Fibroblast of lung (primary cell): Measurements from ENCODE around the gene AKAP9. TPM values are rescaled to one million over a fixed set of nuclear protein-coding genes. Genes with fewer than 3 reads are reported as not detected.

Source experiments
- DNase-seq, 2 donors: peaks; one replicate each; pipeline versions ENCODE4 v3.0.0 to v3.0.0-alpha.2; 2010; ENCODE audit warnings: low read depth in 2 of 2
- H2AFZ ChIP-seq: 2 replicates; pipeline ENCODE4 v1.5.1; 2012; ENCODE audit warnings: low read length, control low read depth, inconsistent platforms
- H3K27ac ChIP-seq: 2 replicates; pipeline ENCODE4 v1.5.1; 2011; ENCODE audit warnings: low read length, control low read depth; ENCODE audit not compliant: insufficient read depth
- H3K27me3 ChIP-seq: 2 replicates; pipeline ENCODE4 v1.5.1; 2011; ENCODE audit warnings: mild to moderate bottlenecking, low read length; ENCODE audit not compliant: control insufficient read depth, insufficient read depth
- H3K36me3 ChIP-seq: 2 replicates; pipeline ENCODE4 v1.5.1; 2011; ENCODE audit warnings: low read length; ENCODE audit not compliant: control insufficient read depth, insufficient read depth
- H3K4me1 ChIP-seq: 2 replicates; pipeline ENCODE4 v1.5.1; 2011; ENCODE audit warnings: low read length; ENCODE audit not compliant: control insufficient read depth, insufficient read depth; ENCODE audit errors: extremely low read depth
- H3K4me2 ChIP-seq: 2 replicates; pipeline ENCODE4 v1.5.1; 2011; ENCODE audit warnings: low read length, control low read depth; ENCODE audit not compliant: insufficient read depth; ENCODE audit errors: extremely low read depth
- H3K4me3 ChIP-seq, 4 experiments: fragments of 200-600 bp in 1 of 4; sonication (generic) in 1 of 4; replicated peaks in 1 of 4; 2 replicates each; pipeline ENCODE4 v1.5.1; 2011 to 2016; ENCODE audit warnings: low read length in 4 of 4, low read depth in 3 of 4, mild to moderate bottlenecking in 3 of 4, control low read depth in 2 of 4, inconsistent platforms in 1 of 4, mixed read lengths in 1 of 4; ENCODE audit not compliant: insufficient read depth in 1 of 4; ENCODE audit errors: control extremely low read depth in 1 of 4
- H3K79me2 ChIP-seq: 2 replicates; pipeline ENCODE4 v1.5.1; 2012; ENCODE audit warnings: mild to moderate bottlenecking, low read length, inconsistent platforms; ENCODE audit not compliant: control insufficient read depth, insufficient read depth
- H3K9ac ChIP-seq: 2 replicates; pipeline ENCODE4 v1.5.1; 2011; ENCODE audit warnings: mild to moderate bottlenecking, low read length, control low read depth; ENCODE audit not compliant: insufficient read depth
- H3K9me3 ChIP-seq: 2 replicates; pipeline ENCODE4 v1.5.1; 2012; ENCODE audit warnings: low read depth, low read length; ENCODE audit not compliant: control insufficient read depth, insufficient read depth
- H4K20me1 ChIP-seq: 2 replicates; pipeline ENCODE4 v1.5.1; 2011; ENCODE audit warnings: low read length; ENCODE audit not compliant: control insufficient read depth, insufficient read depth; ENCODE audit errors: extremely low read depth
- EZH2 ChIP-seq: IDR thresholded peaks from 2 replicates; pipeline ENCODE4 v1.5.1; 2012; ENCODE audit warnings: low read length, control low read depth, mild to moderate bottlenecking; ENCODE audit errors: missing control alignments
- polyA plus RNA-seq, 2 donors: library from polyadenylated mRNA; depleted of rRNA in 1 of 2; stranded (reverse) in 1 of 2; unstranded in 1 of 2; fragments of >200 nt; gene quantifications; 2 replicates each; pipeline ENCODE4 v1.2.1, GENCODE V29; 2011 to 2012; ENCODE audit warnings: missing spikeins in 1 of 2
- total RNA-seq: library from RNA; depleted of rRNA; stranded (reverse); fragments of >200 nt; gene quantifications from 2 replicates; pipeline ENCODE4 v1.2.1, GENCODE V29; 2014
- TF ChIP-seq, protein P1 (sequence below), 2 donors: IDR thresholded peaks in 1 of 2; conservative IDR thresholded peaks in 1 of 2; 1 replicate in 1 of 2; 2 replicates in 1 of 2; pipeline ENCODE4 v1.5.1; 2011 to 2012; ENCODE audit warnings: low read length in 2 of 2, control low read depth in 1 of 2, inconsistent platforms in 1 of 2, low read depth in 1 of 2, mild to moderate bottlenecking in 1 of 2

The AKAP9 gene
- total and polyA plus RNA-seq, 2 donors (not counting 1 experiment from before 2014, with no cell fraction given), result 16.6 to 46.6 TPM

- H3K27me3 ChIP-seq, result no peaks in the 10 kb centered on the region
- H3K4me2 ChIP-seq, result peak overlapping the region; percentile 81
- no peak overlapping the region for H3K9ac ChIP-seq
- H3K79me2 ChIP-seq, result peaks cover 45% of the 10 kb centered on the region
- peak overlapping the region; percentile 77 to 96 (median 86) for H3K4me3 ChIP-seq
- H4K20me1 ChIP-seq, result no peaks in the 10 kb centered on the region
- no peak for DNase-seq
- peaks cover 9% of the 10 kb centered on the region for H3K36me3 ChIP-seq
- TF ChIP-seq, protein P1, sequence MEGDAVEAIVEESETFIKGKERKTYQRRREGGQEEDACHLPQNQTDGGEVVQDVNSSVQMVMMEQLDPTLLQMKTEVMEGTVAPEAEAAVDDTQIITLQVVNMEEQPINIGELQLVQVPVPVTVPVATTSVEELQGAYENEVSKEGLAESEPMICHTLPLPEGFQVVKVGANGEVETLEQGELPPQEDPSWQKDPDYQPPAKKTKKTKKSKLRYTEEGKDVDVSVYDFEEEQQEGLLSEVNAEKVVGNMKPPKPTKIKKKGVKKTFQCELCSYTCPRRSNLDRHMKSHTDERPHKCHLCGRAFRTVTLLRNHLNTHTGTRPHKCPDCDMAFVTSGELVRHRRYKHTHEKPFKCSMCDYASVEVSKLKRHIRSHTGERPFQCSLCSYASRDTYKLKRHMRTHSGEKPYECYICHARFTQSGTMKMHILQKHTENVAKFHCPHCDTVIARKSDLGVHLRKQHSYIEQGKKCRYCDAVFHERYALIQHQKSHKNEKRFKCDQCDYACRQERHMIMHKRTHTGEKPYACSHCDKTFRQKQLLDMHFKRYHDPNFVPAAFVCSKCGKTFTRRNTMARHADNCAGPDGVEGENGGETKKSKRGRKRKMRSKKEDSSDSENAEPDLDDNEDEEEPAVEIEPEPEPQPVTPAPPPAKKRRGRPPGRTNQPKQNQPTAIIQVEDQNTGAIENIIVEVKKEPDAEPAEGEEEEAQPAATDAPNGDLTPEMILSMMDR (conservative IDR thresholded peaks at IDR 0.05 in 1 of 2, IDR thresholded peaks at IDR 0.05 in 1 of 2; ENCODE audit: low read depth in 1 of 2, low read length in 2 of 2), result no peak
- no peak for TF ChIP-seq EZH2
- H2AFZ ChIP-seq, result no peak overlapping the region
- H3K9me3 ChIP-seq, result no peaks in the 10 kb centered on the region
- no peak overlapping the region for H3K27ac ChIP-seq
- peaks cover 5% of the 10 kb centered on the region for H3K4me1 ChIP-seq
Measured at GRCh38 chr7:92131764-92132330, 191.2 kb downstream of the AKAP9 start.

GRCh38 chr7:92133133-92133736 is 192.6 kb downstream of the AKAP9 start:
- Histone ChIP-seq H3K4me1 (peaks cover 5% of the 10 kb centered on the region), H3K36me3 (peaks cover 6% of the 10 kb centered on the region), H3K9me3 (no peaks in the 10 kb centered on the region), H3K79me2 (peaks cover 45% of the 10 kb centered on the region), H3K27ac (peak overlapping the region; percentile 95), H4K20me1 (no peaks in the 10 kb centered on the region), H3K27me3 (no peaks in the 10 kb centered on the region), H3K9ac (peak overlapping the region; percentile 95), H3K4me2 (peak overlapping the region; percentile 81), H3K4me3 (peak overlapping the region; percentile 77 to 96 (median 86)), H2AFZ (peak overlapping the region; percentile 90)
- DNase-seq, result peak; percentile 27 to 46
- TF ChIP-seq EZH2, result no peak
- TF ChIP-seq, protein P1 (conservative IDR thresholded peaks at IDR 0.05 in 1 of 2, IDR thresholded peaks at IDR 0.05 in 1 of 2; ENCODE audit: low read depth in 1 of 2, low read length in 2 of 2), result no peak

DNA sequence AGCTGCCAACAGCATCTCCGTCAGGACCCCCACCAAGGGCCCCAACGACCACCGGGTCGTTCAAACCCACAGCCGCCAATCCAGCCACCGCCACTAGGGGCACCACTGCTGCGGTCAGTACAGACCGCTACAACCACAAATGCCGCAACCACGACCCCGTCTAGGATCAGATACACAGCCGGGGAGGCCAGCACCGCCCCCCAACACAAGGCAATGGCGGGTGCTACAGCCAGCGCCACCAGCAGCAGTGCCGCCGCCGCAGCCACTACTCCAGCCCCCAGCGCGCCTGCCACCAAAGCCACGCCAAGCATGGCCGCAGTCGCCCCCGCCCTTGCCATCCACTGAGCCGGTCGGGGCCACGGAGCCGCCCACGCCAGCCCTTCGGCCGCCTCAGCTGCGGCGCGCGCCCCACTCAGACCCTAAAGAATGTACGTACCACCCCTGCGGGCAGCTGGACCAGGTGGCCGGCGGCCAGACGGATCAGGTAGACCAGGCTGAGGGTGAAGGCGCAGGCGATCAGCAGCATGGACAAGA is 193.1 kb downstream of the AKAP9 start:
- Histone ChIP-seq H3K4me3 (peak overlapping the region; percentile 77 to 96 (median 86)), H2AFZ (peak overlapping the region; percentile 90), H3K4me2 (peak overlapping the region; percentile 81), H3K4me1 (peaks cover 5% of the 10 kb centered on the region), H3K79me2 (peaks cover 45% of the 10 kb centered on the region), H3K9me3 (no peaks in the 10 kb centered on the region), H3K27ac (peak overlapping the region; percentile 95), H3K27me3 (no peaks in the 10 kb centered on the region), H3K36me3 (peaks cover 6% of the 10 kb centered on the region), H4K20me1 (no peaks in the 10 kb centered on the region), H3K9ac (peak overlapping the region; percentile 95)
- TF ChIP-seq EZH2, result no peak
- TF ChIP-seq, protein P1 (conservative IDR thresholded peaks at IDR 0.05 in 1 of 2, IDR thresholded peaks at IDR 0.05 in 1 of 2; ENCODE audit: low read depth in 1 of 2, low read length in 2 of 2), result peak; percentile 76 to 84
- DNase-seq, result peak; percentile 65 to 79
